Naive thymus-derived CD4-positive, alpha-beta T cell (primary cell): ENCODE results near the gene APOA4. TPM values are rescaled to one million over a fixed set of nuclear protein-coding genes. Genes with fewer than 3 reads are reported as not detected.

Source experiments
- polyA plus RNA-seq, 2 donors: library from polyadenylated mRNA; unstranded; fragments of 300-500 nt; fragmentation: Illumina TruSeq; gene quantifications; one replicate each; pipeline ENCODE4 v1.2.3, GENCODE V29; 2021
- total RNA-seq, 6 experiments: library from RNA in 5 of 6; stranded (reverse) in 5 of 6; gene quantifications; 1 replicate in 5 of 6; 2 replicates in 1 of 6; pipeline ENCODE4 v1.2.3 and lab custom pipeline; 2021 to 2026

APOA4 gene
- total and polyA plus RNA-seq, 7 experiments from 2014 or later = not detected

Other genes with a start within 250 kb of the APOA4 start
- gene BUD13, start 50.3 kb downstream of the APOA4 start, total RNA-seq = 10 to 100 TPM; 10.3 to 32.0 (median 20.3) TPM
- gene BUD13, start 50.3 kb downstream of the APOA4 start, polyA plus RNA-seq = 10 to 100 TPM in 1 of 2 donors, 1 to 10 TPM in 1; 9.4 to 27.9 TPM
- 100 to 1,000 TPM in 1 of 5 experiments, 10 to 100 TPM in 4; 65.8 to 117 (median 68.8) TPM for gene ZPR1, start 35.3 kb downstream of the APOA4 start, total RNA-seq
- gene ZPR1, start 35.3 kb downstream of the APOA4 start, polyA plus RNA-seq = 10 to 100 TPM; 30.9 to 38.8 TPM
- gene APOA5, start 31.4 kb downstream of the APOA4 start, total RNA-seq = not detected
- gene APOA5, start 31.4 kb downstream of the APOA4 start, polyA plus RNA-seq = not detected
- not detected for gene APOC3, start 6.6 kb upstream of the APOA4 start, total RNA-seq
- not detected for gene APOC3, start 6.6 kb upstream of the APOA4 start, polyA plus RNA-seq
- under 1 TPM; 0.24 to 0.70 (median 0.51) TPM for gene APOA1, start 14.3 kb upstream of the APOA4 start, total RNA-seq
- not detected for gene APOA1, start 14.3 kb upstream of the APOA4 start, polyA plus RNA-seq